Ishikawa (cell line): ENCODE measurements around the gene NAV2.

Source experiments
- CEBPB ChIP-seq: IDR thresholded peaks from 2 replicates; pipeline ENCODE4 v1.6.1; 2012
- CREB1 ChIP-seq: IDR thresholded peaks from 2 replicates; pipeline ENCODE4 v1.6.1; 2012; ENCODE audit warnings: low read depth
- EGR1 ChIP-seq: IDR thresholded peaks from 2 replicates; pipeline ENCODE4 v1.6.1; 2012
- EP300 ChIP-seq: IDR thresholded peaks from 2 replicates; pipeline ENCODE4 v1.6.1; 2012; ENCODE audit warnings: borderline replicate concordance
- MAX ChIP-seq: IDR thresholded peaks from 2 replicates; pipeline ENCODE4 v1.6.1; 2012
- NFIC ChIP-seq: IDR thresholded peaks from 2 replicates; pipeline ENCODE4 v1.6.1; 2012
- RAD21 ChIP-seq: IDR thresholded peaks from 2 replicates; pipeline ENCODE4 v1.6.1; 2012; ENCODE audit warnings: low read depth
- TAF1 ChIP-seq: IDR thresholded peaks from 2 replicates; pipeline ENCODE4 v1.6.1; 2012; ENCODE audit warnings: low read depth, mild to moderate bottlenecking
- TEAD4 ChIP-seq: IDR thresholded peaks from 2 replicates; pipeline ENCODE4 v1.6.1; 2012
- USF1 ChIP-seq: IDR thresholded peaks from 2 replicates; pipeline ENCODE4 v1.6.1; 2012
- YY1 ChIP-seq: IDR thresholded peaks from 2 replicates; pipeline ENCODE4 v1.6.1; 2012; ENCODE audit warnings: low read depth
- TF ChIP-seq, protein P1 (sequence below): IDR thresholded peaks from 2 replicates; pipeline ENCODE4 v1.6.1; 2012; ENCODE audit warnings: low read depth, mild to moderate bottlenecking

GRCh38 chr11:19922689-19923035 is 210.0 kb downstream of the NAV2 start:
- TF ChIP-seq YY1 (no peak), TAF1 (no peak), EGR1 (no peak), EP300 (no peak), CEBPB (no peak), CREB1 (no peak), USF1 (no peak), NFIC (no peak), RAD21 (no peak), MAX (no peak), TEAD4 (no peak)
- TF ChIP-seq, protein P1, sequence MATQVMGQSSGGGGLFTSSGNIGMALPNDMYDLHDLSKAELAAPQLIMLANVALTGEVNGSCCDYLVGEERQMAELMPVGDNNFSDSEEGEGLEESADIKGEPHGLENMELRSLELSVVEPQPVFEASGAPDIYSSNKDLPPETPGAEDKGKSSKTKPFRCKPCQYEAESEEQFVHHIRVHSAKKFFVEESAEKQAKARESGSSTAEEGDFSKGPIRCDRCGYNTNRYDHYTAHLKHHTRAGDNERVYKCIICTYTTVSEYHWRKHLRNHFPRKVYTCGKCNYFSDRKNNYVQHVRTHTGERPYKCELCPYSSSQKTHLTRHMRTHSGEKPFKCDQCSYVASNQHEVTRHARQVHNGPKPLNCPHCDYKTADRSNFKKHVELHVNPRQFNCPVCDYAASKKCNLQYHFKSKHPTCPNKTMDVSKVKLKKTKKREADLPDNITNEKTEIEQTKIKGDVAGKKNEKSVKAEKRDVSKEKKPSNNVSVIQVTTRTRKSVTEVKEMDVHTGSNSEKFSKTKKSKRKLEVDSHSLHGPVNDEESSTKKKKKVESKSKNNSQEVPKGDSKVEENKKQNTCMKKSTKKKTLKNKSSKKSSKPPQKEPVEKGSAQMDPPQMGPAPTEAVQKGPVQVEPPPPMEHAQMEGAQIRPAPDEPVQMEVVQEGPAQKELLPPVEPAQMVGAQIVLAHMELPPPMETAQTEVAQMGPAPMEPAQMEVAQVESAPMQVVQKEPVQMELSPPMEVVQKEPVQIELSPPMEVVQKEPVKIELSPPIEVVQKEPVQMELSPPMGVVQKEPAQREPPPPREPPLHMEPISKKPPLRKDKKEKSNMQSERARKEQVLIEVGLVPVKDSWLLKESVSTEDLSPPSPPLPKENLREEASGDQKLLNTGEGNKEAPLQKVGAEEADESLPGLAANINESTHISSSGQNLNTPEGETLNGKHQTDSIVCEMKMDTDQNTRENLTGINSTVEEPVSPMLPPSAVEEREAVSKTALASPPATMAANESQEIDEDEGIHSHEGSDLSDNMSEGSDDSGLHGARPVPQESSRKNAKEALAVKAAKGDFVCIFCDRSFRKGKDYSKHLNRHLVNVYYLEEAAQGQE = no peak
